GM10266 (cell line): ENCODE measurements around the gene CCDC88B.

Source experiments
- DNase-seq: peaks from one replicate; pipeline ENCODE4 v3.0.0; 2012; ENCODE audit errors: extremely low spot score
- CTCF ChIP-seq: IDR thresholded peaks from 2 replicates; pipeline ENCODE4 v1.5.1; 2012; ENCODE audit warnings: mild to moderate bottlenecking, low read depth; ENCODE audit not compliant: control insufficient read depth, insufficient read depth; ENCODE audit errors: missing control alignments

CCDC88B gene

GRCh38 chr11:64303109-64304031, 36.6 kb upstream of the CCDC88B start:
- TF ChIP-seq CTCF: no peak
- no peak for DNase-seq

- no peak for TF ChIP-seq CTCF
- DNase-seq: no peak
These were observed 36.0 kb upstream of the CCDC88B start for GRCh38 chr11:64304032-64304315.

- DNase-seq: peak; percentile 89
- peak; percentile 92 for TF ChIP-seq CTCF
These were observed 35.5 kb upstream of the CCDC88B start for GRCh38 chr11:64304316-64305072.

- no peak for TF ChIP-seq CTCF
- DNase-seq: peak; percentile 100
These were observed 34.8 kb upstream of the CCDC88B start, which contains the start of gene ESRRA for GRCh38 chr11:64305075-64305690. ESRRA (plus strand) TSS chr11:64305524; CDS start chr11:64307180, 1,656 bp downstream.

GRCh38 chr11:64305691-64306562, 34.1 kb upstream of the CCDC88B start:
- TF ChIP-seq CTCF: peak; percentile 50
- no peak for DNase-seq

- no peak for DNase-seq
- no peak for TF ChIP-seq CTCF
These were observed 33.5 kb upstream of the CCDC88B start for GRCh38 chr11:64306563-64306875.
